HG03175 (cell line): ENCODE data around the gene RNF187.
"Not testable (repeated sequence)": the region's sequence is repeated elsewhere in the genome, so short reads cannot be mapped to it uniquely, and the experiment has no call there.

Source experiments
- ATAC-seq: cut with Tn5 transposase; IDR thresholded peaks from one replicate; pipeline ENCODE4 v1.9.1; 2021; ENCODE audit warnings: mild to moderate bottlenecking, moderate library complexity; ENCODE audit not compliant: unreplicated experiment

The RNF187 gene

DNA sequence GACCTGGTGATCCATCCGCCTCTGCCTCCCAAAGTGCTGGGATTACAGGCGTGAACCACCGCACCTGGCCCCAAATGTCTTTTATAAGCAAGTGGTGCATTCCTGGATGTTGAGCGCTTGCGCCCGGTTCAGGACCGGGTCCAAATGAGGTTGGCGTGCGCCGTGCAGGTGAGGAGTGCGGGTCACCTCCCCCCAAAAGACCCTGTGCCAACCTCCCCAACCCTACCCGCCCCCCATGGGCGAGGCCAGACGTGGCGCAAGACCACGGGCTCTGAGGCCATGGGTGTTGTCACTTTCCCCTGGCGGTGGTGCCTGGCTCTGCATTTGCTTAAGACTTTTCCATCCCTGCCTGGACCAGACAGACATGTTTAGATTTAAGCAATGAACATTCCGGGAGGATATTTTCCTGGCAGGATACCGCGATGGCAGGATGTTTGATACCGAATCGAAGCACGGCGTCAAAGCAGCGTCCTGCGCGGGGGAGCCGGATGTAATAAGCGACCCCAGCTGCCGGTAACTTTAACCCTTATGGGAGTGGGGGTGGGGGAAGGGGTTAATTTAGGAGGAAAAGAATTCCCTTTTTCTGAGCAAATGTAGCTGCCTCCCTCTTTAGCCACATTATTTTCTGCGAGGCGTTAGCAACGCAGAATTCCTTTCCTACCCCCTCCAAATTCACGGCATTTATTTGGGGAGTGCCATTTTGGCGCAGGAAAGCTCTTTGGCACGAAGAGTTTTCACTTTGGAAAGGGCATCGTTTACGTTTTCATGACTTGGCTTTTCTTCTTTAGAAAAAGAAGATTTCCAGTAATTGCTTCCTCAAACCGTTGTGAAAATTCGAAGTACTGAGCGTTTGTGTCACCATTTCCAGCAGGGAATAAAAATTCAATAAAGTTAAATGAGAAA is 27.8 kb upstream of the RNF187 start:
- ATAC-seq = no peak

GRCh38 chr1:228460821-228461220 is 26.4 kb upstream of the RNF187 start:
- no peak for ATAC-seq

DNA sequence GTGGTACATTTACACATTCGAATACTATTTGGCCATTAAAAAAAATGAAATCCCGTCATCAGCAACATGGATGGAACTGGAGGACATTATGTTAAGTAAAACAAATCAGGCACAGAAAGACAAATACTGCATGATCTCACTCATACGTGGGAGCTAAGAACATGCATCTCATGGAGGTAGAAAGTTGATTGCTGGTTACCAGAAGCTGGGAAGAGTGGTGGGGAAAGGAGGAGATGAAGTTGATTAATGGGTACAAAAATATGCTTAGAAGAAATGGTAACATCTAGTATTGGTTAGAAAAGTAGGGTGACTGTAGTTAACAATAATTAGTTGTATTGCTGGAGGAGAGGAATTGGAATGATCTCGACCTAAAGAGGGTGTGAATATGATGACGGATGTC is 24.6 kb upstream of the RNF187 start:
- ATAC-seq = no peak

DNA sequence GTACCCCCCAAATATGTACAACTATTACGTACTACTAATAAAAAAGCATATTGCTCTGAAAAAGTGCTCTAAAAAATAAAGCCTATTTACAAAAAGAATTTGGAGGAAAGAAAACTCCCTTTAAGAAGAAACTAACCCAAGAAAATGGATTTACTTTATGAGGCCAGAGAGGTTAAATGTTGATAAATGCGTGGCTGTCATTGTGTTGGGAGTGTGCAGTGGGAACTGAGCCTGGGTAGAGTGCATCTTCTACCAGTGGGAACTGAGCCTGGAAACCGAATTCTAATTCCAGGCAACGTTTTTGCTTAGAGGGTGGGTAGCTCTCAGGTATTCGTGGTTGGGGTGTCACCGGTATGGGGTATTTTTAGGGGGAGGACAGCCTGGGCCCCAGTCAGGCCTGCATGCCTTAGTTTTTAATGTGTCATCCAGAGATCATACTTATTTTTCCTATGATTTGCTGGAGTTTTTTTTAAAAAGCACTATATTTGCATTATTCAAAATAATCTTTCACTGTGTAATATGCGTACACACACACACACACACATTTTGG is 24.1 kb upstream of the RNF187 start:
- ATAC-seq = no peak

- ATAC-seq = peak; percentile 51
Measured at GRCh38 chr1:228463559-228464455, 23.4 kb upstream of the RNF187 start.

DNA sequence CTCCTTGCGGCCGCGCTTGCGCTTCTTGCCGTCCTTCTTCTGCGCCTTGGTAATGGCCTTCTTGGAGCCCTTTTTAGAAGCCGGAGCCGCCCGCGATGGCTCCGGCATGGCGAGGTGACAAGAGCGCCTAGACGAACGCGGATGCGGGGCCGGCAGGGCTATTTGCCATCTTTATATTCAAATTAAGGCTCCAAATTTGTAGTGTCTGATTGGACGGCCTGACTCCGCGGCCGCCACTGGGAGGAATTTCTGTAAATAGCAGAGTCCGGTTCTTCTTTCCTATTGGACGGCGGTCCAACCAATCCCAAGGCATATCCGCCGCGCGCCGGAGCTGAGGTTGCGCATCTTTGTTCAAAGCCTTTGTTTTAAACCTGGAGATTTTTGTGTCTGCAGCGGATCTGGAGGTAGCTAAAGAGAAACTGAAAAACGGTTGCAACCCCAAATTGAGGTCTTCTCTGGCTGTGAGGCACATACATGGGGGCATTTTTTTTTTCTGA is 22.6 kb upstream of the RNF187 start:
- ATAC-seq = peak; percentile 87

DNA sequence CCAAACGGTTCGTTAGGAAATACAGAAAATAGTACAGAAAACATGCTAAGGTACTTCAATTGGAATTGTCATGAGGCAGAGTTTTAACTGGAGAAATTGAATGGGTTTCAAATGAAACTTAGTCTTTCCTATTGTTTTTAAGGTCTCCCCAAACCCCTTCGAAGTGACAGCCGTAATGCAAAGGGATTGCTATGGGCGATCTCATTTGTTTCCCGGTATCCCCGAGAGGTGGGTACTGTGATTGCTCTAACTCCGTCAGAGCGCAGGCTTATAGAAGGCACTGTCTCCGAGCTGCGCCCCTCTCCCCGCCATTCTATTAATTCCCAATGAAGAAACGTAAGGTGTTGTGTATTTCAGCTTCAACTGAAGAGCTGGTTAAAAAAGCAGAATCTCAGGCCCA is 22.0 kb upstream of the RNF187 start:
- ATAC-seq = no peak

DNA sequence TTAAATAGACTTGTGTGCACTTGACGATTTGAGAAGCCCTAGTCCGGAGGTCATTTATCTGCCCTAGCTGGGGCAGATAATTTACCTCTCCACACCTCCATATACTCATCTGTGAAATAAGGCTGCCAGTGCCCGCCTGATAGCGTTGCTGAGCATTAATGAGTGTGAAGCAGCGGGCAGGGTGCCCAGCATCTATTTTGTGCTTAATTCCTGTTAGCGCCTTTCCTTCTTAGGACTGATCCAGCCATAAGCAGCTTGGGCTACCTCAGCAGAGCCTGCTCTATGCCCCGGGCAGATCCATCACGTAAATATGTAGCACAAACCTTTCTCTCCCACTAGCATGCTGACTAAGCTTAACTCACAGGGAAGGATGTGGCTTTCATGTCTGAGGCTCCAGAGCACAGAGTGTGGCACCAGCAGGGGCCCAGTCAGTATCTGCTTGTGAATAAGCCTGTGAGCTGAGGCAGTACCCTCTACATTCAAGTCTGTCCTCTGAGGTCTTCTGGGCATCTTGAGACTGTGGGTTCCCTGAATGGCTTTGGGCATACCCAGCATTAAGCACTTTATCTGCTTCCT is 21.5 kb upstream of the RNF187 start:
- ATAC-seq = no peak

DNA sequence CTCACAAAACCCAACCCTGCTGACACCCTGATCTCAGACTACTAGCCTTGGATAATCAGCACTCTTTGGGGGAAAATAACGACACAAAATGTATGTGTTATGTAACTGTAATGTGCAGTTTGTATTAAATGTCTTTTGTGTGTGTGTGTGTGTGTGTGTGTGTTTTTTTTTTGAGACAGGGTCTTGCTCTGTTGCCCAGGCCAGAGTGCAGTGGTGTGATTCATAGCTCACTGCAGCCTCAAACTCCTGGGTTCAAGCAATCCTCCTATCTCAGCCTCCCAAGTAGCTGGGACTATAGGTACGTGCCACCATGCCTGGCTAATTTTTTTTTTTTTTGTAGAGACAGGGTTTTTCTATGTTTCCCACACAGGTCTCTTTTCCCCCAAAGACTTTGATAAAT is 19.0 kb upstream of the RNF187 start:
- not testable (repeated sequence) for ATAC-seq

DNA sequence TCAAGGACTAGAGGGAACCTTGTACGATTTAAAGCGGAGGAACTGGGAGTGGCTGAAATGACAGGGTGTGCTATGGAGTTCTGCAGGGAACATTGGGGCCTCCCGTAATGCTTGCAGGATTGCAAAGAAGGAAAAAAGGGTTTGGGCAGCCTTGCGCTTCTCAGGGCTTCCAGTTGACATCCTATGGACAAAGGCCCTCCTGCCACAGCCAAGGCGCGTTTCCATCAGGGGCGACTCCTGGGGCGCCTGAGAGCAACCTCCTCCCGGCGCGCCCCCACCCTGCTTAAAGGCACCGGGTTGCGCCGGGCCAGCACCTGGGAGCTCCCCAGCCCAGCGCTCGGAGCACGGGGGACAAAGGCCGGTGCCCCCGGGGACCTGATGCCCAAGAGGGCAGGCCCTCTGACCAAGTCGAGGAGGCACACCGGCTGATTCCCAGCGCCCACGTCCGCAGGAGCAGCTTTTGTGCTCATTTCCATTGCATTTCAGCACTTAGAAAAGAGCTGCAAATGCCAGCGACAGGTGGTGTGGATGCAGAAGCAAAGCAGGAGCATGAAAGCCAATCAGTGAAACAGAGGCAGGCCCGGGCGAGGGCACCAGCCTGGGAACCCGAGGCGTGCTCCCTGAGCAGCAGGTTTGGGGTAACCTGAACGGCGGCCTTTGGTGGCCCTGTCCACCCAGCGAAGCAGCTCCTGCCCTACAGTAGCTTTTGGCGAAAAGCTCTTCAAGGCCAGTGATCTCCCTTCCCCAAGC is 17.6 kb upstream of the RNF187 start:
- no peak for ATAC-seq

DNA sequence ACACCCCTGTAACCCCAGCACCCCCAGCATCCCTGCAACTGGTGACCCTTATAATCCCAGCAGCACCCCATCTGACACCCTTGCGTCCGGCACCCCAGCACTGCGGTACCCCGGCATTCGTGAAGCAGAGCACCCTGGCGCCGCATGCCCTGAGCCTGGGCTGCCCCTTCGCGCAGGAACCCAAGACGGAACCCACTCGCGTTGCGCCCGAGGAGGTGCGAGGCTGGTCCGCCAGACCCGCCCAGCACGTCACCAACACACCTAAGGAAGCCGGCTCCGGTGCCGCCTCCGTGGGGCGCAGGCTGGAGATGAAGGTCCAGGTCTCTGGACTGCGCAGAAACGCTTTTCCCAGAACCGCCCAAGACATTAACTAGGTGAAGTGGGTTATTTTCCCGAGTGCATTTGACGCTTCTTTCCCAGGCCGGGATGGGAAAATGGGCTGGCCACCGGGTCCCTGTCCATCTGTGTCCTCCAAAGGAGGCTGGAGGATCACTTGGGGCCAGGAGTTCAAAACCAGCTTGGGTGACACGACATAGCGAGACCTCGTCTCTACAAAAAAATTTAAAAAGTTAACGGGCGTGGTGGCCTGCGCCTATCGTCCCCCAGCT is 15.9 kb upstream of the RNF187 start:
- no peak for ATAC-seq

- ATAC-seq = no peak
Measured at GRCh38 chr1:228471762-228472398, 15.3 kb upstream of the RNF187 start.

GRCh38 chr1:228472655-228473054 is 14.5 kb upstream of the RNF187 start:
- no peak for ATAC-seq

DNA sequence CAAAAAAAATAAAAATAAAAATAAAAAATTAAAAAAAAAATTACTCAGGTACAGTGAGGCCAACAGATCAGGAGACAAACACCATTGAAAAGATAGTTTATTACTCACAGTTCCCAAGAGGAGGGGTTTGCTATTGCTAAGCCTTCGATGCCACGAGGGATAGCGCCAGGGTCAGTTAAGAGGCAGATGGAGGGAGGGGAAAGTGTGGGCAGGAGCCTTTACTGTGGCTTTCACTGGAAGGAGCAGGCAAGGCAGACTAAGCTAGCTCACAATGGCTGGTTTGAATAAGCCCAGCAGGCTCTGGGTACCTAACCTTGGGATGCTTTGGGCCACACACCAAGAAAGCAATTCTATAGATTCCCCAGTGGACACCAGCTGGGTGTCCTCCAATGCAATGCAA is 12.7 kb upstream of the RNF187 start:
- no peak for ATAC-seq

DNA sequence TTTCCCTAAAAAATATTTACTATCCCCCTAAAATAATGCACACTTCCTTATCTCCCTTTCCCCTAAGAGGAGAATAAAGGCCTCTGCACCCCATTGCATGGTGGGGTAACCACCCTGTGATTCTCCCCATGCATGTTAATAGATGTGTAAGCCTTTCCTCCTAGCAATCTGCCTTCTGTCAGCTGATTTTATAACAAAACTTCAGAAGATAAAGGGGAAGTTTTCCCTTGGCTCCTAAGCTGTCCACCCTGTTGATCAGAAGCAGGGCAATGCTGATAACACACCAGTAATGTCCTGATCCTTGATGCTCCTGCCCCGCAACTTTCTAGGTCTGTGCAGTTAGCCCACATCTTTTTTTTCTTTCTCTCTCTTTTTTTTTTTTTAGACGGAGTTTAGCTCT is 11.4 kb upstream of the RNF187 start:
- no peak for ATAC-seq

DNA sequence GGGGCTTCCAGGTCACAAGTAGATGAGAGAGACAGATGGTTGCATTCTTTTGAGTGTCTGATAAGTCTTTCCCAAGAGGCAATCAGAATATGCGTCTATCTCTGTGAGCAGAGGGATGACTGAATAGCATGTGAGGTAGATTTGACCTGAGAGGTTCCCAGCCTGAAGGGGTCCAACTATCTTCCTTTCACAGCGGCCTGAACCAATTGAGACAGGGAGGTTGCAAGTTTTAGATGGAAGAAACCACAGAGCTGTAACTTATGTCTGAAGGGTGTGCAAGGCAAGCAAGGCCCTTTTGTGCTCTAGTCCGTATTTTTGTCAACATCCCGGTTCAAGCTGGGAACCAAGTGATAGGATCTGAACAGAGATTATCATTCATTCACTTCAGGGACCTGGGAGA is 9.9 kb upstream of the RNF187 start:
- no peak for ATAC-seq

DNA sequence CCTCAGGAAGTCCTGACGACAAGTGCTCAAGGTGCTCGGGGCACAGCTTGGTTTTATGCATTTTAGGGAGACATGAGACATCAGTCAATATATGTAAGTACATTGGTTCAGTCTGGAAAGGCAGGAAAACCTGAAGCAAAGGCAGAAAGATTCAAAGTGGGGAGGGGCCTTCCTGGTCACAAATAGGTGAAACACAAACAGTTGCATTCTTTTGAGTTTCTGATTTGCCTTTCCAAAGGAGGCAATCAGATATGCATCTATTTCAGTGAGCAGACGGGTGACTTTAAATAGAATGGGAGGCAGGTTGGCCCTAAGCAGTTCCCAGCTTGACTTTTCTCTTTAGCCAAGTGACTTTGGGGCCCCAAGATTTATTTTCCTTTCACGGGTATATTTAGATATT is 8.9 kb upstream of the RNF187 start:
- ATAC-seq = no peak

DNA sequence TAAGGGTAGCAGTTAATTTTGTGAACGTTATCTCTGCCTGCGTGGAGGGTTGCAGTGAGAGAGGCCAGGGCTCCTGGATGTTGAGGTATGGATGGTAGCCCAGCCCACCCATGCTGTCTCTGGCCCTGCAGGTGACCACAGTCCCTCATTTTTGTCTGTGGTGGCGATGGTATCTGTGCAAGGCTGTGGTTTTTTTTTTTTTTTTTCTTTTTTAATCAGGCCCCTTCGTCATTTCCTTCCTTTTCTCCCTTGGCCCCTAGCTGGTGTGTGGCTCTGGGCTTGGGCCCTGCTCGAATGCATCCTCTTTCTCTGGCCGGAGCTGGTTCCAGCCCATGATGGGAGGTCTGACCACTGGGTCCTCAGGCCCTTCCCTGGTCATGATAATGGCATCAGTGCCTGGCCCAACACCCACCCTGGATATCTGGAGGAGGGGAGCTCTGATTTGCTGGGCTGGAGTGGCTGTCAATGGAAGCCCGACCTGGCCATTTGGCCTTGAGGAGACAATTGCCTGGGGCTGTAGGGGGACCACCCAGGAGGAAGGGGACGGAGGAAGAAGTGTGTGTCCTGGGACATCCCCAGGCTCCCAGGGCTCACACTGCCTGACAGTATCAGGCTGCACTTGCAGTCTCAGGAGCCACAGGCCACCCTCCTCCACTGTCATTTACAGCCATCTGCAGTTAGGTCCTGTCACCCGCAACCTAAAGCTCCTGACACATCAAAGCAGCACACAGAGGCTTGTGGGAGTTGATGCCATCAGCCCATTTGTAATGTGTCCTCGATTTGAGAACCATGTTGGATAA is 8.1 kb upstream of the RNF187 start:
- ATAC-seq = peak; percentile 61

DNA sequence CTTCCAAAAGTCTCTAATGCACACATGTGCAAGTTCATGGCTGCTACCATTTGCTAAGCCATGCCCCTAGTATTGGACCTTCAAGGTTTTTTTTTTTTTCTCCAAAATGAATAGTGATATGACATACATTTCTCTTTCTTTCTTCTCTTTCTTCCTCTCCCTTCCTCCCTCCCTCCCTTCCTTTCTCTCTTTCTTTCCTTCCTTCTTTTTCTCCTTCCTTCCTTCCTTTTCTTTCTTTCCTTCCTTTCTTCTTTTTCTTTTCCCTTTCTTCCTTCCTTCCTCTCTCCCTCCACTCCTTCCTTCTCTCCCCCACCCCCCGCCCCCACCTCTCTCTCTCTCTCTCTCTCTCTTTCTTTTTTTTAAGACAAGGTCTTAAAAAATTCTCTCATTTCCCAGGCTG is 3.4 kb upstream of the RNF187 start:
- ATAC-seq = no peak
